Esophagus squamous epithelium (tissue), 5 donors: ENCODE data around the gene SLC38A4. TPM values are rescaled to one million over a fixed set of nuclear protein-coding genes. Genes with fewer than 3 reads are reported as not detected.

Source experiments
- DNase-seq: peaks from one replicate; lab custom pipeline; 2025; lab: John Stamatoyannopoulos, UW
- H3K27ac ChIP-seq, 4 donors: fragments of 200-600 bp; sonication (generic); one replicate each; pipeline ENCODE4 v1.5.1; 2016 to 2019; ENCODE audit warnings: mild to moderate bottlenecking in 1 of 4
- H3K27me3 ChIP-seq, 4 donors: fragments of 200-600 bp; sonication (generic); 1 replicate in 3 of 4; 2 replicates in 1 of 4; pipeline versions ENCODE4 v1.5.1 to v1.6.0; 2017 to 2021; ENCODE audit warnings: antibody characterized with exemption in 1 of 4
- H3K36me3 ChIP-seq, 3 donors: fragments of 200-600 bp; sonication (generic); one replicate each; pipeline ENCODE4 v1.5.1; 2016 to 2019
- H3K4me1 ChIP-seq, 3 donors: fragments of 200-600 bp; sonication (generic); one replicate each; pipeline ENCODE4 v1.5.1; 2017 to 2019
- H3K4me3 ChIP-seq, 4 donors: fragments of 200-600 bp; sonication (generic); 1 replicate in 3 of 4; 2 replicates in 1 of 4; pipeline ENCODE4 v1.5.1; 2016 to 2019; ENCODE audit warnings: mild to moderate bottlenecking in 2 of 4, moderate library complexity in 1 of 4
- H3K9me3 ChIP-seq, 3 donors: fragments of 200-600 bp; sonication (generic); one replicate each; pipeline ENCODE4 v1.5.1; 2016 to 2019
- POLR2A ChIP-seq, 4 donors: fragments of 450-650 bp; IDR thresholded peaks; one replicate each; pipeline ENCODE4 v1.6.1; 2017; ENCODE audit warnings: antibody characterized with exemption in 4 of 4, mild to moderate bottlenecking in 4 of 4, moderate library complexity in 3 of 4
- WGBS, 2 donors: methylation state at CpG; one replicate each; pipeline ENCODE4 v1.1.5; 2018; 5-methylcytosine and 5-hydroxymethylcytosine counted together
- intact Hi-C: fragments of 100-400 bp; cut with DNase I; formaldehyde crosslinking; loops from one replicate; pipeline ENCODE4 v1.15.0; 2022
- total RNA-seq, 4 donors: library from RNA; depleted of rRNA; stranded (reverse); fragments of >200 nt; gene quantifications; one replicate each; pipeline ENCODE4 v1.1.0, GENCODE V29; 2016
- TF ChIP-seq, protein P1 (sequence below), 6 experiments: fragments of 450-650 bp in 4 of 6; fragments of 200-600 bp in 2 of 6; sonication (generic) in 2 of 6; IDR thresholded peaks; one replicate each; pipeline ENCODE4 v1.5.1; 2016 to 2019; ENCODE audit warnings: antibody characterized with exemption in 6 of 6, mild to moderate bottlenecking in 4 of 6, moderate library complexity in 4 of 6
- donor health status: DM: yes; HTN: yes; CAD: no.

The SLC38A4 gene
- total RNA-seq, 4 donors from 2014 or later: 1.0 to 2.4 (median 2.1) TPM

- H3K9me3 ChIP-seq: peaks cover 0 to 14% (median 3%) of the 10 kb centered on the region in 3 donors
- no peak for TF ChIP-seq POLR2A (IDR thresholded peaks at IDR 0.05)
- TF ChIP-seq, protein P1, sequence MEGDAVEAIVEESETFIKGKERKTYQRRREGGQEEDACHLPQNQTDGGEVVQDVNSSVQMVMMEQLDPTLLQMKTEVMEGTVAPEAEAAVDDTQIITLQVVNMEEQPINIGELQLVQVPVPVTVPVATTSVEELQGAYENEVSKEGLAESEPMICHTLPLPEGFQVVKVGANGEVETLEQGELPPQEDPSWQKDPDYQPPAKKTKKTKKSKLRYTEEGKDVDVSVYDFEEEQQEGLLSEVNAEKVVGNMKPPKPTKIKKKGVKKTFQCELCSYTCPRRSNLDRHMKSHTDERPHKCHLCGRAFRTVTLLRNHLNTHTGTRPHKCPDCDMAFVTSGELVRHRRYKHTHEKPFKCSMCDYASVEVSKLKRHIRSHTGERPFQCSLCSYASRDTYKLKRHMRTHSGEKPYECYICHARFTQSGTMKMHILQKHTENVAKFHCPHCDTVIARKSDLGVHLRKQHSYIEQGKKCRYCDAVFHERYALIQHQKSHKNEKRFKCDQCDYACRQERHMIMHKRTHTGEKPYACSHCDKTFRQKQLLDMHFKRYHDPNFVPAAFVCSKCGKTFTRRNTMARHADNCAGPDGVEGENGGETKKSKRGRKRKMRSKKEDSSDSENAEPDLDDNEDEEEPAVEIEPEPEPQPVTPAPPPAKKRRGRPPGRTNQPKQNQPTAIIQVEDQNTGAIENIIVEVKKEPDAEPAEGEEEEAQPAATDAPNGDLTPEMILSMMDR (IDR thresholded peaks at IDR 0.05): no peak
- no peak overlapping the region for H3K27ac ChIP-seq
- DNase-seq: no peak
- intact Hi-C loops: no loop called here
- no peaks in the 10 kb centered on the region for H3K4me1 ChIP-seq
- H3K36me3 ChIP-seq: no peaks in the 10 kb centered on the region
- no peaks in the 10 kb centered on the region for H3K27me3 ChIP-seq
- H3K4me3 ChIP-seq: no peak overlapping the region
Measured at GRCh38 chr12:46763230-46763629, 62.6 kb downstream of the SLC38A4 start.

GRCh38 chr12:46754550-46754949 lies 71.2 kb downstream of the SLC38A4 start:
- H3K4me1 ChIP-seq: no peaks in the 10 kb centered on the region
- DNase-seq: no peak
- TF ChIP-seq, protein P1 (IDR thresholded peaks at IDR 0.05): no peak
- TF ChIP-seq POLR2A (IDR thresholded peaks at IDR 0.05): no peak
- intact Hi-C loops: no loop called here
- H3K4me3 ChIP-seq: no peak overlapping the region
- H3K9me3 ChIP-seq: peaks cover 0 to 11% (median 3%) of the 10 kb centered on the region in 3 donors
- 57 to 64% methylated on average over 3 of the region's 3 CpGs for WGBS, 2 donors
- no peaks in the 10 kb centered on the region for H3K36me3 ChIP-seq
- H3K27me3 ChIP-seq: no peaks in the 10 kb centered on the region
- H3K27ac ChIP-seq: no peak overlapping the region

DNA sequence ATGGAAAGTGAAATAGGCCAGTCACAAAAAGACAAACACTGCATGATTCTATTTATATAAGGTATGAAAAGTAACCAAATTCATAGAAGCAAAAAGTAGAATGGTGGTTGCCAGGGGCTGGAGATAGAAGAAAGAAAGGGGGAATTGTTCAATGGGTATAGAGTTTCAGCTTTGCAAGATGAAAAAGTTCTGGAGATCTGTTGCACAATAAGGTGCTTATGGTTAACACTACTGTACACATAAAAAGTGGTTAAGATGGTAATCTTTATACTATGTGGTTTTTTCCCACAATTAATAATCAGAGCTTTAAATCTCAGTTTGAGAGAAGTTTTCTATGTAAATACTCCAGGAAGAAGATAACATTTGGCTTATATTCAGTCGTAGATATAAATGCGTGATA lies 73.4 kb downstream of the SLC38A4 start:
- H3K4me1 ChIP-seq: no peaks in the 10 kb centered on the region
- no peak for TF ChIP-seq POLR2A (IDR thresholded peaks at IDR 0.05)
- TF ChIP-seq, protein P1 (IDR thresholded peaks at IDR 0.05): no peak
- no peaks in the 10 kb centered on the region for H3K36me3 ChIP-seq
- H3K27ac ChIP-seq: no peak overlapping the region
- 81 to 83% methylated on average over 2 of the region's 2 CpGs for WGBS, 2 donors
- no peak overlapping the region for H3K4me3 ChIP-seq
- intact Hi-C loops: no loop called here
- no peaks in the 10 kb centered on the region for H3K9me3 ChIP-seq
- no peaks in the 10 kb centered on the region for H3K27me3 ChIP-seq
- DNase-seq: no peak

- Histone ChIP-seq H3K4me3 (no peak overlapping the region), H3K27me3 (no peaks in the 10 kb centered on the region), H3K9me3 (no peaks in the 10 kb centered on the region), H3K36me3 (no peaks in the 10 kb centered on the region), H3K27ac (no peak overlapping the region), H3K4me1 (no peaks in the 10 kb centered on the region)
- DNase-seq: no peak
- no peak for TF ChIP-seq POLR2A (IDR thresholded peaks at IDR 0.05)
- TF ChIP-seq, protein P1 (IDR thresholded peaks at IDR 0.05): no peak
- 50 to 69% methylated on average over 1 of the region's 1 CpG for WGBS, 2 donors
- intact Hi-C loops: no loop called here
Measured at GRCh38 chr12:46751173-46751572, 74.6 kb downstream of the SLC38A4 start.

- no peak for DNase-seq
- H3K27ac ChIP-seq: no peak overlapping the region
- 87 to 92% methylated on average over 4 of the region's 4 CpGs for WGBS, 2 donors
- H3K9me3 ChIP-seq: no peaks in the 10 kb centered on the region
- intact Hi-C loops: no loop called here
- no peak for TF ChIP-seq POLR2A (IDR thresholded peaks at IDR 0.05)
- TF ChIP-seq, protein P1 (IDR thresholded peaks at IDR 0.05): no peak
- H3K4me3 ChIP-seq: no peak overlapping the region
- no peaks in the 10 kb centered on the region for H3K27me3 ChIP-seq
- no peaks in the 10 kb centered on the region for H3K36me3 ChIP-seq
- no peaks in the 10 kb centered on the region for H3K4me1 ChIP-seq
Measured at GRCh38 chr12:46749322-46749721, 76.5 kb downstream of the SLC38A4 start.
